ENCODE measurements around the gene USP13. TPM values are rescaled to one million over a fixed set of nuclear protein-coding genes. Genes with fewer than 3 reads are reported as not detected.

The USP13 gene
- total and polyA plus RNA-seq, 2 donors (not counting 1 experiment from before 2014, with no cell fraction given) = 1.9 to 13.2 TPM

DNA sequence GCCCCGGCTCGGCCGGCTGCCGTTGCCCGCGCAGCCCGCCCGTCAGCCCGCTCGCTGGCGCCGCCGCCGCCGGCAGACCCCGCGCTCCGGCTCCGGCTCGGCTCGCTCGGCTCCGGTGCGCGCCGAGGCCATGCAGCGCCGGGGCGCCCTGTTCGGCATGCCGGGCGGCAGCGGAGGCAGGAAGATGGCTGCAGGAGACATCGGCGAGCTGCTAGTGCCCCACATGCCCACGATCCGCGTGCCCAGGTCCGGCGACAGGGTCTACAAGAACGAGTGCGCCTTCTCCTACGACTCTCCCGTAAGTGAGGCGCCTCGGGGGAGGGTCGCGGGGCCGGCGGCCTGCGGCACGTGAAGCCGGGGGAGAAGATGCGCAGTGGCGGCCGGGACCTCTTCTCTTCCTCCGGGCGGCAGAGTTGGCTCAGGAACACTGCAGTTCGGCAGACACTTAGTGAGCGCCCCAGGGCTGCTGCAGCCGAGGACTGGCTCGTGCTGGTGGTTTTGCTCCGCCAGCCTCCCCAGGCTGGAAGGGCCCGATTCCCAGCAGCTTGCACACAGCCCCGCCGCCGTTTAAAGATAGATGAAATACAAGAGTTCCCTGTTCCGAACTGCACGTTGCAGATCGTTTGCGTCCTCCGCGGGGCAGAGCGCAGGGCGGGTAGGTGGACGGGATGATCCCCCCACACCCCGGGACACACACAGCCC, 407 bp downstream of the USP13 start:
- H3K27ac ChIP-seq (ENCODE audit: low read length in 2 of 2) = peak overlapping the region; percentile 21 to 36
- peak overlapping the region; percentile 96 for H3K4me3 Mint-ChIP-seq
- H3K4me1 Mint-ChIP-seq = peaks cover 29% of the 10 kb centered on the region
- WGBS (ENCODE audit: insufficient coverage) = under 1% methylated on average over 77 of the region's 77 CpGs
- peak overlapping the region; percentile 41 to 88 (median 80) for H3K4me3 ChIP-seq (ENCODE audit: control extremely low read depth in 1 of 5, extremely low read depth in 1 of 5, insufficient read depth in 1 of 5, low read depth in 2 of 5, low read length in 4 of 5)
- peak overlapping the region; percentile 80 for H3K4me2 ChIP-seq (replicated peaks; ENCODE audit: low read depth, low read length, poor library complexity, severe bottlenecking)
- peak; percentile 41 for ATAC-seq (ENCODE audit: low read depth)
- H3K36me3 ChIP-seq (replicated peaks in 1 of 2; ENCODE audit: control extremely low read depth in 1 of 2, control insufficient read depth in 1 of 2, extremely low read depth in 1 of 2, insufficient read depth in 2 of 2, low read length in 1 of 2) = no peaks in the 10 kb centered on the region
- peaks cover 10 to 19% of the 10 kb centered on the region in 2 donors for H3K4me1 ChIP-seq (ENCODE audit: control insufficient read depth in 2 of 2, insufficient read depth in 2 of 2, low read length in 2 of 2)
- peak overlapping the region; percentile 70 for H3K9ac ChIP-seq (ENCODE audit: low read length)
- peak overlapping the region; percentile 91 for H2AFZ ChIP-seq (ENCODE audit: insufficient read depth, low read depth, low read length, poor library complexity, severe bottlenecking)
- H3K27ac Mint-ChIP-seq = peak overlapping the region; percentile 91
- H3K79me2 ChIP-seq (ENCODE audit: control insufficient read depth, insufficient read depth, low read length) = peaks cover 35% of the 10 kb centered on the region
- intact Hi-C loops (cut with micrococcal nuclease) = loop anchor here (1.0 to 5.0 kb wide), 10 partner anchors 44 to 1336 kb away; partner anchors contain the start of genes ACTL6A, DNAJC19, FXR1 and MFN1
- DNase-seq = peak; percentile 78
- TF ChIP-seq EZH2 (IDR thresholded peaks at IDR 0.05; ENCODE audit: borderline replicate concordance, insufficient read depth, low read depth, low read length, poor library complexity, severe bottlenecking) (no peak), CTCF (IDR thresholded peaks at IDR 0.05) (no peak)
- H3K27me3 ChIP-seq (replicated peaks in 1 of 4; ENCODE audit: control extremely low read depth in 1 of 4, control insufficient read depth in 3 of 4, insufficient read depth in 4 of 4, low read length in 3 of 4) = no peaks in the 10 kb centered on the region
- no peaks in the 10 kb centered on the region for H4K20me1 ChIP-seq (ENCODE audit: control insufficient read depth, insufficient read depth, low read length, poor library complexity, severe bottlenecking)
- H3K9me3 Mint-ChIP-seq (ENCODE audit: insufficient read depth) = no peaks in the 10 kb centered on the region
- H3K27me3 Mint-ChIP-seq = no peaks in the 10 kb centered on the region
- ChIA-PET CTCF (interaction anchor here (0.9 to 1.3 kb wide), 2 partner anchors 46 to 49 kb away, joined by 3 read pairs; partner anchors contain the start of genes MRPL47 and NDUFB5), POLR2A (no interaction called here)
- H3K9me3 ChIP-seq (ENCODE audit: control extremely low read depth in 1 of 3, control insufficient read depth in 2 of 3, insufficient read depth in 1 of 3, low read length in 2 of 3) = no peaks in the 10 kb centered on the region

DNA sequence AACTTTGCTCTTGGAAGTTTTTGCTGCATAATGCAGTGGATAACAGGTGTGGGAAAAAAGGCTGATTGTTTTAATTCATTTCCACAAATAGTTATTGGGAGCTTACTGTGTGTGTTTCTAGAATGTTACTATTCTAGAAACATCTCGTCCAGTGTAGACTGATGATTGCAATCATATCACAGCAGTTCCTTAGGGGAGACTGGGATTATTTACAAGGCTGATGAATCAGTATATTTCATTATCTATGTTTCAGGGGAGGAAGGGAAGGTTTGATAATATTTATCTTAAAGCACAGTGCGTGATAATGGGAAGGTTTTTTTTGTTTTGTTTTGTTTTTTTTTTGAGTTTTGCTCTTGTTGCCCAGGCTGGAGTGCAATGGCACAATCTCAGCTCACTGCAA, 2.4 kb downstream of the USP13 start:
- H3K4me2 ChIP-seq (replicated peaks; ENCODE audit: low read depth, low read length, poor library complexity, severe bottlenecking) = no peak overlapping the region
- CTCF ChIA-PET = no interaction called here
- peak overlapping the region; percentile 58 for H3K4me3 Mint-ChIP-seq

More for the DNA sequence above, 2.4 kb downstream of the USP13 start:
- no peak for TF ChIP-seq EZH2 (IDR thresholded peaks at IDR 0.05; ENCODE audit: borderline replicate concordance, insufficient read depth, low read depth, low read length, poor library complexity, severe bottlenecking)
- TF ChIP-seq CTCF (IDR thresholded peaks at IDR 0.05) = no peak
- Mint-ChIP-seq H3K27me3 (no peaks in the 10 kb centered on the region), H3K4me1 (peaks cover 31% of the 10 kb centered on the region), H3K9me3 (ENCODE audit: insufficient read depth) (no peaks in the 10 kb centered on the region), H3K27ac (no peak overlapping the region)
- no peaks in the 10 kb centered on the region for H3K36me3 ChIP-seq (replicated peaks in 1 of 2; ENCODE audit: control extremely low read depth in 1 of 2, control insufficient read depth in 1 of 2, extremely low read depth in 1 of 2, insufficient read depth in 2 of 2, low read length in 1 of 2)
- no peak overlapping the region for H3K9ac ChIP-seq (ENCODE audit: low read length)
- H3K9me3 ChIP-seq (ENCODE audit: control extremely low read depth in 1 of 3, control insufficient read depth in 2 of 3, insufficient read depth in 1 of 3, low read length in 2 of 3) = no peaks in the 10 kb centered on the region
- no peak for DNase-seq
- no peak for ATAC-seq (ENCODE audit: low read depth)
- H4K20me1 ChIP-seq (ENCODE audit: control insufficient read depth, insufficient read depth, low read length, poor library complexity, severe bottlenecking) = no peaks in the 10 kb centered on the region
- H3K27ac ChIP-seq (ENCODE audit: low read length in 2 of 2) = no peak overlapping the region
- H3K4me3 ChIP-seq (ENCODE audit: control extremely low read depth in 1 of 5, extremely low read depth in 1 of 5, insufficient read depth in 1 of 5, low read depth in 2 of 5, low read length in 4 of 5) = no peak overlapping the region
- intact Hi-C loops (cut with micrococcal nuclease) = no loop called here
- POLR2A ChIA-PET = no interaction called here
- no CpG with 5 or more reads among the region's 2 CpGs for WGBS (ENCODE audit: insufficient coverage)
- peaks cover 50% of the 10 kb centered on the region for H3K79me2 ChIP-seq (ENCODE audit: control insufficient read depth, insufficient read depth, low read length)
- H2AFZ ChIP-seq (ENCODE audit: insufficient read depth, low read depth, low read length, poor library complexity, severe bottlenecking) = no peak overlapping the region
- H3K27me3 ChIP-seq (replicated peaks in 1 of 4; ENCODE audit: control extremely low read depth in 1 of 4, control insufficient read depth in 3 of 4, insufficient read depth in 4 of 4, low read length in 3 of 4) = no peaks in the 10 kb centered on the region
- peaks cover 10 to 17% of the 10 kb centered on the region in 2 donors for H3K4me1 ChIP-seq (ENCODE audit: control insufficient read depth in 2 of 2, insufficient read depth in 2 of 2, low read length in 2 of 2)
